OCI-LY7 (cell line): ENCODE data around the gene KBTBD13. TPM values are rescaled to one million over a fixed set of nuclear protein-coding genes. Genes with fewer than 3 reads are reported as not detected.

Source experiments
- BruUV-seq: library from RNA; stranded (reverse); fragments of 400-500 nt; replicated peaks from 2 replicates; lab custom pipeline; 2021; lab: Mats Ljungman, UMichigan
- CTCF ChIA-PET: fragments of 300-600 bp; sonication (Branson Sonifier 250); formaldehyde crosslinking; loops from one replicate; lab custom pipeline; 2022; ENCODE audit warnings: antibody characterized with exemption; ENCODE audit not compliant: unreplicated experiment; lab: Charles Lee
- POLR2A ChIA-PET: fragments of 300-600 bp; sonication (Branson Sonifier 250); formaldehyde crosslinking; loops from one replicate; lab custom pipeline; 2022; ENCODE audit warnings: antibody characterized with exemption; lab: Charles Lee
- DNase-seq: peaks from one replicate; pipeline ENCODE4 v3.0.0-alpha.2; 2015; ENCODE audit warnings: low spot score
- H2AFZ ChIP-seq: fragments of 200-600 bp; sonication (generic), shearing (Covaris generic); 2 replicates; pipeline ENCODE4 v1.6.1; 2014; ENCODE audit warnings: mild to moderate bottlenecking, antibody characterized with exemption, low read length, moderate library complexity
- H3K27ac ChIP-seq: fragments of 200-600 bp; sonication (generic); 2 replicates; pipeline ENCODE4 v1.5.1; 2014; ENCODE audit warnings: mixed run types, low read depth, mild to moderate bottlenecking, moderate library complexity, low read length, inconsistent platforms; ENCODE audit not compliant: poor library complexity, severe bottlenecking
- H3K36me3 ChIP-seq: fragments of 200-600 bp; sonication (generic); 2 replicates; pipeline ENCODE4 v1.6.1; 2014; ENCODE audit warnings: mild to moderate bottlenecking, antibody characterized with exemption, low read length, moderate library complexity, mixed read lengths; ENCODE audit not compliant: insufficient read depth
- H3K4me1 ChIP-seq: fragments of 200-600 bp; sonication (generic); 2 replicates; pipeline ENCODE4 v1.5.1; 2014; ENCODE audit warnings: mild to moderate bottlenecking, low read length; ENCODE audit not compliant: insufficient read depth, poor library complexity, severe bottlenecking
- H3K4me2 ChIP-seq: fragments of 200-600 bp; sonication (generic); 2 replicates; pipeline ENCODE4 v1.6.1; 2014; ENCODE audit warnings: mild to moderate bottlenecking, low read length
- H3K4me3 ChIP-seq: fragments of 200-600 bp; sonication (generic); 2 replicates; pipeline ENCODE4 v1.5.1; 2014; ENCODE audit warnings: mild to moderate bottlenecking, low read depth, low read length; ENCODE audit not compliant: poor library complexity, severe bottlenecking
- H3K79me2 ChIP-seq: fragments of 200-600 bp; sonication (generic); 2 replicates; pipeline ENCODE4 v1.6.1; 2016; ENCODE audit warnings: low read depth, mild to moderate bottlenecking, low read length, moderate library complexity, mixed read lengths; ENCODE audit not compliant: insufficient read depth
- H3K9me2 ChIP-seq: fragments of 200-600 bp; sonication (generic); 2 replicates; pipeline ENCODE4 v1.6.1; 2016; ENCODE audit warnings: mild to moderate bottlenecking, low read length, mixed read lengths; ENCODE audit not compliant: insufficient read depth
- H3K9me3 ChIP-seq: fragments of 200-600 bp; sonication (generic); 2 replicates; pipeline ENCODE4 v1.6.1; 2014; ENCODE audit warnings: mild to moderate bottlenecking, mixed run types, low read length, mixed read lengths
- H4K20me1 ChIP-seq: fragments of 200-600 bp; sonication (generic); 2 replicates; pipeline ENCODE4 v1.6.1; 2014; ENCODE audit warnings: mild to moderate bottlenecking, antibody characterized with exemption, low read length, moderate library complexity, mixed read lengths; ENCODE audit not compliant: insufficient read depth
- EZH2phosphoT487 ChIP-seq: fragments of 200-600 bp; sonication (generic); IDR thresholded peaks from 2 replicates; pipeline ENCODE4 v1.6.1; 2018; ENCODE audit warnings: low read depth, borderline replicate concordance, mild to moderate bottlenecking, mixed run types, antibody characterized with exemption, low read length, moderate library complexity, mixed read lengths
- intact Hi-C: fragments of 100-400 bp; cut with micrococcal nuclease; formaldehyde crosslinking; loops from one replicate; pipeline ENCODE4 v1.10.0; 2022; ENCODE audit not compliant: unreplicated experiment
- total RNA-seq, 2 experiments: library from RNA; depleted of rRNA in 1 of 2; stranded (reverse); fragments of >200 nt in 1 of 2; shearing (Covaris generic) in 1 of 2; gene quantifications; 2 replicates each; pipeline ENCODE4 v1.2.3, GENCODE V29; 2014 to 2022
- TF ChIP-seq, protein P1 (sequence below): fragments of 200-600 bp; sonication (generic); conservative IDR thresholded peaks from 2 replicates; pipeline ENCODE4 v1.5.1; 2014; ENCODE audit warnings: mild to moderate bottlenecking, antibody characterized with exemption, low read length, moderate library complexity, mixed read lengths

Gene KBTBD13
- total RNA-seq, 2 experiments from 2014 or later, result not detected

DNA sequence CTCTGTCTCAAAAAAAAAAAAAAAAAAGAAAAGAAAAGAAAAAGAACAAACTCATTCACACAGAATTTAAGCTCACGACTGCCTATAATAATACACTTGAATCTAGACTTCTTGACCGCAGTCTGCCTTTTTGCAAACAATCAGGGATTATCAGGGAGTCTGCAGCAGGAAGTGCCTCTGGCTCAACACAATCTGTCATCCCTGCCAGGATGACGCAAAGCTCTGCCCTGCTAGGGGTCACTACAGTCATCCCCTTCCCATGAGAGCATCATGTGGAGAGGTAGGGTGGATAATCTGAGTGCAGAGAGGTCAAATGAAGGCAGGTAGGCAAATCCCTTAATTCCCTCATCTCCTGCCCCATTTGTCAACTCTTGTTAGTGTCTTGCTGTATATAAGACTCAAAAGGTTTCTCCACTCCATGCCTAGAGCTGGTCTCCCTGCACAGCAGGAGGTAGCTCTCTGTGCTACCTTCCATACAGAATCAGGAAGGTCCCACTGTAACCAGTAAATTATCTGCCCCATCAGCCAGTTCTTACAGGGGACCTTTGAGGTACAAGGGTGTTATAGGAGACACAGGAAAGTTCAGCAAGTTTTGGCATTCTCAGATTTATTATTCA is 34.2 kb downstream of the KBTBD13 start:
- BruUV-seq, result no TSS peak
- Histone ChIP-seq H2AFZ (no peak overlapping the region), H3K27ac (no peak overlapping the region), H3K4me2 (no peak overlapping the region), H3K79me2 (no peaks in the 10 kb centered on the region), H3K4me3 (no peak overlapping the region), H3K9me2 (no peaks in the 10 kb centered on the region), H3K36me3 (peaks cover 53% of the 10 kb centered on the region), H4K20me1 (no peaks in the 10 kb centered on the region), H3K4me1 (no peaks in the 10 kb centered on the region), H3K9me3 (no peaks in the 10 kb centered on the region)
- no peak for DNase-seq
- CTCF ChIA-PET, result interaction anchor here (0.8 kb wide), 1 partner anchor 12 kb away, joined by 3 read pairs; no protein-coding TSS in a partner anchor
- TF ChIP-seq, protein P1, sequence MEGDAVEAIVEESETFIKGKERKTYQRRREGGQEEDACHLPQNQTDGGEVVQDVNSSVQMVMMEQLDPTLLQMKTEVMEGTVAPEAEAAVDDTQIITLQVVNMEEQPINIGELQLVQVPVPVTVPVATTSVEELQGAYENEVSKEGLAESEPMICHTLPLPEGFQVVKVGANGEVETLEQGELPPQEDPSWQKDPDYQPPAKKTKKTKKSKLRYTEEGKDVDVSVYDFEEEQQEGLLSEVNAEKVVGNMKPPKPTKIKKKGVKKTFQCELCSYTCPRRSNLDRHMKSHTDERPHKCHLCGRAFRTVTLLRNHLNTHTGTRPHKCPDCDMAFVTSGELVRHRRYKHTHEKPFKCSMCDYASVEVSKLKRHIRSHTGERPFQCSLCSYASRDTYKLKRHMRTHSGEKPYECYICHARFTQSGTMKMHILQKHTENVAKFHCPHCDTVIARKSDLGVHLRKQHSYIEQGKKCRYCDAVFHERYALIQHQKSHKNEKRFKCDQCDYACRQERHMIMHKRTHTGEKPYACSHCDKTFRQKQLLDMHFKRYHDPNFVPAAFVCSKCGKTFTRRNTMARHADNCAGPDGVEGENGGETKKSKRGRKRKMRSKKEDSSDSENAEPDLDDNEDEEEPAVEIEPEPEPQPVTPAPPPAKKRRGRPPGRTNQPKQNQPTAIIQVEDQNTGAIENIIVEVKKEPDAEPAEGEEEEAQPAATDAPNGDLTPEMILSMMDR, result no peak
- TF ChIP-seq EZH2phosphoT487, result no peak
- intact Hi-C loops, result no loop called here
- POLR2A ChIA-PET, result no interaction called here

DNA sequence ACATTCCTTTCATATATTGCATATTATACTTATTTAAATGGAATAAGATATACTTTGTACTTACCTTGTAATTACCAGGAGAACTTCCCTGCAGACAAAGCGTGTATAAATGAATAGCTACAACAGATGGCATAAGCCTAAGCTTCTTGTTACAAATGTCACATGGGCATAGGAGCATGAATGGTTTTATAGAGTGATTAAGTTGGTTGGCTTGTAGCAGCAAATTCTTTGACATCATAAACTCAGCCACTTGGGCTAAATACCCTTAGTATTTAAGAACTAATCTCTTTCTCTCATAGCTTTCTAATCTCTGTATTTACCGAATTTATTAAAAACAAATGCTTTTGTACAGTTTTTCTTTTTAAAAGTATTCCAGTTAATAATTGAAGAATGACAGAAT is 38.5 kb downstream of the KBTBD13 start, which contains the start of gene UBAP1L:
UBAP1L (minus strand) TSS at position 115 of the 400 bp plus-strand sequence. CDS start 8,985 bp downstream, outside the sequence.
- H4K20me1 ChIP-seq, result no peaks in the 10 kb centered on the region
- POLR2A ChIA-PET, result interaction anchor here (0.6 to 1.2 kb wide), 4 partner anchors 20 to 947 kb away, joined by 3 to 6 read pairs (median 4); no protein-coding TSS in a partner anchor
- CTCF ChIA-PET, result no interaction called here
- H3K79me2 ChIP-seq, result no peaks in the 10 kb centered on the region
- intact Hi-C loops, result no loop called here
- no peaks in the 10 kb centered on the region for H3K4me1 ChIP-seq
- H3K27ac ChIP-seq, result no peak within 1 kb of the TSS
- BruUV-seq, result no TSS peak
- H2AFZ ChIP-seq, result no peak within 1 kb of the TSS
- no peak within 1 kb of the TSS for H3K4me2 ChIP-seq
- H3K4me3 ChIP-seq, result no peak within 1 kb of the TSS
- H3K9me2 ChIP-seq, result no peaks in the 10 kb centered on the region
- peaks cover 85% of the 10 kb centered on the region for H3K36me3 ChIP-seq
- H3K9me3 ChIP-seq, result no peaks in the 10 kb centered on the region
- no peak for DNase-seq
- TF ChIP-seq, protein P1, result no peak
- no peak for TF ChIP-seq EZH2phosphoT487

DNA sequence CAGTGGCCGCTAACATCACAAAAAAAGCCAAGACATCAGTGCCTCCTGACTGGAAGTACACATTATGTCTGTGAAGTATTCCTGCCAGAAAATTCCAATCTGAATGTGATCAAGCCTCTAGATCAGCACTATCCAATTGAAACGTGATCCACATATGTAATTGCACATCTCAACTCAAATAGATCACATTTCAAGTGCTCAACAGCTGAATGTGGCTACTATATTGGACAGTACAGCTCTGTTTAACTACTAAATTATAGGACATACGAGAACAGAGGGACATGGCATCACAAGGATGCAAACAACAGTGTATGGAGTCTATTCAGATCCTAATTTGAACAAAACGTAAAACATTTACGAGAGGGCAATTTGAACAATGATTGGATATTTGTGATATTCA is 39.0 kb downstream of the KBTBD13 start:
- H3K27ac ChIP-seq, result no peak overlapping the region
- intact Hi-C loops, result no loop called here
- ChIA-PET CTCF (no interaction called here), POLR2A (interaction anchor here (0.6 to 1.2 kb wide), 3 partner anchors 20 to 170 kb away, joined by 3 to 4 read pairs (median 4); no protein-coding TSS in a partner anchor)
- H3K9me3 ChIP-seq, result no peaks in the 10 kb centered on the region
- no peak overlapping the region for H3K4me2 ChIP-seq
- no peak overlapping the region for H3K4me3 ChIP-seq
- TF ChIP-seq, protein P1, result no peak
- TF ChIP-seq EZH2phosphoT487, result no peak
- H3K36me3 ChIP-seq, result peaks cover 90% of the 10 kb centered on the region
- no peak overlapping the region for H2AFZ ChIP-seq
- H3K4me1 ChIP-seq, result no peaks in the 10 kb centered on the region
- DNase-seq, result no peak
- no TSS peak for BruUV-seq
- no peaks in the 10 kb centered on the region for H3K79me2 ChIP-seq
- no peaks in the 10 kb centered on the region for H3K9me2 ChIP-seq
- no peaks in the 10 kb centered on the region for H4K20me1 ChIP-seq
